Large intestine (tissue), 12 donors: ENCODE data around the gene SCYL1. TPM values are rescaled to one million over a fixed set of nuclear protein-coding genes. Genes with fewer than 3 reads are reported as not detected.
A peak's percentile ranks its signal among the peaks of the same experiment; 100 is the strongest.

ENCODE experiments used
- DNase-seq, 2 donors: peaks; one replicate each; pipeline versions ENCODE4 v3.0.0 to v3.0.0-alpha.2; 2013
- H3K27ac ChIP-seq: one replicate; pipeline ENCODE4 v1.5.1; 2013; ENCODE audit warnings: low read length
- H3K27me3 ChIP-seq: 2 replicates; pipeline ENCODE4 v1.6.1; 2013; ENCODE audit warnings: low read length; ENCODE audit not compliant: control insufficient read depth, insufficient read depth
- H3K36me3 ChIP-seq: 2 replicates; pipeline ENCODE4 v1.6.1; 2013; ENCODE audit warnings: low read length; ENCODE audit not compliant: control insufficient read depth, insufficient read depth
- H3K4me1 ChIP-seq: one replicate; pipeline ENCODE4 v1.6.1; 2013; ENCODE audit warnings: low read length; ENCODE audit not compliant: control insufficient read depth, insufficient read depth
- H3K4me3 ChIP-seq: one replicate; pipeline ENCODE4 v1.5.1; 2013; ENCODE audit warnings: low read length
- H3K9me3 ChIP-seq: one replicate; pipeline ENCODE4 v1.6.1; 2013; ENCODE audit warnings: mild to moderate bottlenecking, low read depth, low read length, moderate library complexity; ENCODE audit not compliant: control insufficient read depth
- WGBS: methylation state at CpG from one replicate; pipeline ENCODE4 v1.1.5; 2013; ENCODE audit warnings: low lambda C conversion rate; ENCODE audit not compliant: insufficient coverage; 5-methylcytosine and 5-hydroxymethylcytosine counted together
- long read RNA-seq, 11 donors: transcript quantifications; one replicate each; lab custom pipeline, GENCODE V29; 2026
- polyA plus RNA-seq: library from polyadenylated mRNA; unstranded; fragments of 120-200 nt; gene quantifications from one replicate; pipeline ENCODE4 v1.2.1, GENCODE V29; 2013

SCYL1 gene
- 50.7 TPM for polyA plus RNA-seq
- long read RNA-seq, donor 1, transcript SCYL1-213 (1 exons, 856 nt) = major isoform, 5 of 14 reads
- long read RNA-seq, donor 1, partial matches to known transcripts = 5 of 14 reads
- long read RNA-seq, donor 1, other reads (novel, unspliced or antisense) = 0 of 14 reads
- long read RNA-seq, donor 2, transcript SCYL1-201 (18 exons, 2,642 nt) = minor isoform, 7 of 113 reads
- long read RNA-seq, donor 2, transcript SCYL1-213 (1 exons, 856 nt) = major isoform, 15 of 113 reads
- long read RNA-seq, donor 2, partial matches to known transcripts = 79 of 113 reads
- long read RNA-seq, donor 2, other reads (novel, unspliced or antisense) = 11 of 113 reads
- long read RNA-seq, donor 3 = 0 reads
- long read RNA-seq, donor 4, partial matches to known transcripts = 0 of 1 reads
- long read RNA-seq, donor 4, other reads (novel, unspliced or antisense) = 0 of 1 reads
- long read RNA-seq, donor 5, transcript SCYL1-213 (1 exons, 856 nt) = major isoform, 6 of 13 reads
- long read RNA-seq, donor 5, partial matches to known transcripts = 0 of 13 reads
- long read RNA-seq, donor 5, other reads (novel, unspliced or antisense) = 0 of 13 reads
- long read RNA-seq, donor 6, transcript SCYL1-213 (1 exons, 856 nt) = major isoform, 15 of 80 reads
- long read RNA-seq, donor 6, partial matches to known transcripts = 65 of 80 reads
- long read RNA-seq, donor 6, other reads (novel, unspliced or antisense) = 0 of 80 reads
- long read RNA-seq, donor 7, transcript SCYL1-213 (1 exons, 856 nt) = major isoform, 8 of 10 reads
- long read RNA-seq, donor 7, partial matches to known transcripts = 0 of 10 reads
- long read RNA-seq, donor 7, other reads (novel, unspliced or antisense) = 0 of 10 reads
- long read RNA-seq, donor 8, transcript SCYL1-213 (1 exons, 856 nt) = major isoform, 21 of 28 reads
- long read RNA-seq, donor 8, partial matches to known transcripts = 0 of 28 reads
- long read RNA-seq, donor 8, other reads (novel, unspliced or antisense) = 0 of 28 reads
- long read RNA-seq, donor 9, transcript SCYL1-213 (1 exons, 856 nt) = major isoform, 10 of 21 reads
- long read RNA-seq, donor 9, partial matches to known transcripts = 5 of 21 reads
- long read RNA-seq, donor 9, other reads (novel, unspliced or antisense) = 0 of 21 reads
- long read RNA-seq, donor 10, transcript SCYL1-201 (18 exons, 2,642 nt) = minor isoform, 7 of 22 reads
- long read RNA-seq, donor 10, transcript SCYL1-213 (1 exons, 856 nt) = major isoform, 10 of 22 reads
- long read RNA-seq, donor 10, partial matches to known transcripts = 0 of 22 reads
- long read RNA-seq, donor 10, other reads (novel, unspliced or antisense) = 0 of 22 reads
- long read RNA-seq, donor 11, transcript SCYL1-213 (1 exons, 856 nt) = major isoform, 13 of 18 reads
- long read RNA-seq, donor 11, partial matches to known transcripts = 0 of 18 reads
- long read RNA-seq, donor 11, other reads (novel, unspliced or antisense) = 0 of 18 reads

- H3K4me3 ChIP-seq = peak within 1 kb of the TSS; percentile 50
- H3K9me3 ChIP-seq = no peaks in the 10 kb centered on the region
- peaks cover 28% of the 10 kb centered on the region for H3K4me1 ChIP-seq
- H3K27me3 ChIP-seq = no peaks in the 10 kb centered on the region
- peaks cover 26% of the 10 kb centered on the region for H3K36me3 ChIP-seq
- peak in 1 of 2 donors; percentile 63 for DNase-seq
- WGBS = no CpG with 5 or more reads among the region's 82 CpGs
- H3K27ac ChIP-seq = peak within 1 kb of the TSS; percentile 62
Observed at GRCh38 chr11:65524741-65525545, at the start of gene SCYL1. TSS of gene SCYL1 (plus strand) at chr11:65525083. CDS start at chr11:65525154, 71 bp downstream.

- peak; percentile 71 to 85 for DNase-seq
Observed at GRCh38 chr11:65476632-65477148, 48.2 kb upstream of the SCYL1 start.

GRCh38 chr11:65477149-65477965, 47.5 kb upstream of the SCYL1 start:
- Histone ChIP-seq H3K36me3 (no peaks in the 10 kb centered on the region), H3K27ac (peak overlapping the region; percentile 100), H3K27me3 (no peaks in the 10 kb centered on the region), H3K4me1 (peaks cover 31% of the 10 kb centered on the region), H3K9me3 (no peaks in the 10 kb centered on the region), H3K4me3 (peak overlapping the region; percentile 100)
- peak; percentile 96 to 99 for DNase-seq
- WGBS = no CpG with 5 or more reads among the region's 60 CpGs

More at GRCh38 chr11:65476632-65477148, 48.2 kb upstream of the SCYL1 start:
- Histone ChIP-seq H3K27me3 (no peaks in the 10 kb centered on the region), H3K4me3 (peak overlapping the region; percentile 100), H3K9me3 (no peaks in the 10 kb centered on the region), H3K27ac (peak overlapping the region; percentile 100), H3K4me1 (peaks cover 35% of the 10 kb centered on the region), H3K36me3 (no peaks in the 10 kb centered on the region)
- no CpG with 5 or more reads among the region's 10 CpGs for WGBS

- peak overlapping the region; percentile 25 for H3K4me3 ChIP-seq
- H3K36me3 ChIP-seq = no peaks in the 10 kb centered on the region
- no peaks in the 10 kb centered on the region for H3K9me3 ChIP-seq
- DNase-seq = peak in 1 of 2 donors; percentile 77
- WGBS = 88% methylated on average over 1 of the region's 33 CpGs
- H3K4me1 ChIP-seq = peaks cover 31% of the 10 kb centered on the region
- peak overlapping the region; percentile 100 for H3K27ac ChIP-seq
- no peaks in the 10 kb centered on the region for H3K27me3 ChIP-seq
Observed at GRCh38 chr11:65478388-65479183, 46.3 kb upstream of the SCYL1 start.

DNA sequence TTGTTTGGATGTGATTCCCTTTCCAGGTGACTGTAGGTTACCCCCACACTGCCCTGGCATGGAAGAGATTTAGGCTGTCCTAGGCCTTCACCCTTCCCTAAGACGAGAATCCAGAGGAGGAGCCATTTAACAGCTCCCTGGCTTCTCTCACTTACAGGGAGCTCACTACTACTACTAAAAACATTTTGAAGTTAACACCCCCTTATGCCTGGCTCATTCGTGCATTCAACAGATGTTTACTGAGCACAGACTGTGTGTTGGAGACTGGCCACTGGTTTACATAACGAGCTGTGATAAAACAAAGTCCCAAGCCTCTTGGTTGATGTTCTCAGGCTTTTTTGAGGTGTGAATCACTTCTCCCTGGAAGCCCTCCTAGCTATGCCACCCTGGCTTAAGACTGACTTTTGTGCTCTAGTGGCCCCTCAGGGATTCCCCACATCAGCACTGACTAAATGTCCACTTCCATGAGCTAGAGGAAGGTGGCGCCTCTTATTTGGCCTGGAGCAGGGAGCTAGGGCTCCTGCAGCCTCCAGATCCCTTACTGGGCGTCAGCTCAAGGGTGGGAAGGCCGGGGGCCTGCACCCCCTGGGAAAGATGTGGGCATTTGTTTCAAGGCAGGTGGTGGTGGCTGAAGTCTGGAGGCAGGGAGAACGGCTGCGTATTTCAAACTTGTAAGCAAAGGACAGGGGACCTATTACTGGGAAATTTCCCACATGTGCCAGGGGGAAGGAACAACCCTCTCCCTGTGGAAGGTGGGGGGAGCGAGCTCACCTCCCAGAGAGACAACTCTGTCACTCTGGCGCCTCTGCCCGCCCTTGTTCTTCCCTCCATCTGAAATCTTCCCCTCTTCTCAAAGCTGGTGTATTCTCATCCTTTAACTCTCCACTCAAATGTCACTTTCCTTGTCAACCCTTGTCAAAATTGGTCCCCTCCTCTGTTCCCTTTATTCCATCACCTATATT, 45.4 kb upstream of the SCYL1 start:
- Histone ChIP-seq H3K9me3 (no peaks in the 10 kb centered on the region), H3K4me3 (peak overlapping the region; percentile 25), H3K27me3 (no peaks in the 10 kb centered on the region), H3K36me3 (no peaks in the 10 kb centered on the region), H3K4me1 (peaks cover 31% of the 10 kb centered on the region), H3K27ac (peak overlapping the region; percentile 100)
- no CpG with 5 or more reads among the region's 11 CpGs for whole genome bisulfite sequencing
- peak in 1 of 2 donors; percentile 60 for DNase-seq

DNA sequence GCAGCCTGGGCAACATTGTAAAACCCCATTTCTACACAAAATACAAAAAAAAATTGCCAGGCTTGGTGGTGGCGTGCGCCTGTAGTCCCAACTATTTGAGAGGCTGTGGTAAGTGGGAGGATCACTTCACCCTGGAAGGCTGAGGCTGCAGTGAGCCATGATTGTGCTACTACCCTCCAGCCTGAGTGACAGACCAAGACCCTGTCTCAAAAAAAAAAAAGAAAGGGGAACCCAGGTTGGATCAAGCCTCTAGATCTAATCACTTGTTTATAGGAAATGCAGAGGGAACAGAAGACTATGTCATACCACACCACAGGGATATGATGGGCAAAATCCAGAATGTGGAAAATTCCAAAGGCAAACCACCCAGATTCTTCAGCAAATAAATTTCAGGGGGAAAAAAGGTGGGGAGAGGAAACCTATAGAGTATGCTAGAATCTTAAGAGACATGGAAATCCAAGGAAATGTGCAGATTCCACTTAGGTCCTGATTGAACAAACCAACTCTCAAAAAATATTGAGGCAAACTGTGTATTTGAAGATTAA, 42.5 kb upstream of the SCYL1 start:
- DNase-seq = no peak
- no peaks in the 10 kb centered on the region for H3K9me3 ChIP-seq
- H3K36me3 ChIP-seq = no peaks in the 10 kb centered on the region
- no peak overlapping the region for H3K27ac ChIP-seq
- WGBS = no CpG with 5 or more reads among the region's 2 CpGs
- H3K27me3 ChIP-seq = no peaks in the 10 kb centered on the region
- peaks cover 26% of the 10 kb centered on the region for H3K4me1 ChIP-seq
- H3K4me3 ChIP-seq = no peak overlapping the region

DNA sequence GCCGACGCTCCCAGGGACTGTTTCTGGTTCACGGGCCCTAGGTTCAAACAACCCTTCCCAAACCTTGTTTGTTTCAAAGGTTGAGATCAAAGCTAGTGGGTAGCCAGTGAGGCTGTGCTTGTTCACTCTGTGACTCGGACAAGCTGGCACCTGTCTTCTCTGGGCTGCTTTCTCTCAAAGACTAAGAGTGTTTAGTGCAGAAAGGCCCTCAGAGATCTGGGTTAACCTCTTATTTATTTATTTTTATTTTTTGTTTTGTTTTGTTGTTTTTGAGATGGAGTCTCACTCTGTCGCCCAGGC, 39.0 kb upstream of the SCYL1 start:
- H3K36me3 ChIP-seq = no peaks in the 10 kb centered on the region
- peak overlapping the region; percentile 36 for H3K27ac ChIP-seq
- no peaks in the 10 kb centered on the region for H3K9me3 ChIP-seq
- H3K4me3 ChIP-seq = no peak overlapping the region
- peaks cover 37% of the 10 kb centered on the region for H3K4me1 ChIP-seq
- no CpG with 5 or more reads among the region's 5 CpGs for WGBS
- DNase-seq = no peak
- H3K27me3 ChIP-seq = no peaks in the 10 kb centered on the region
